Activated T-cell treated with anti-CD3 and anti-CD28 coated beads, Interleukin-2, amount 50 U/mL, for 72 hours (primary cell): ENCODE measurements around the gene PLCL2. TPM values are rescaled to one million over a fixed set of nuclear protein-coding genes. Genes with fewer than 3 reads are reported as not detected.
A peak's percentile ranks its signal among the peaks of the same experiment; 100 is the strongest.

ENCODE experiments used
- ATAC-seq, 2 donors: fragments of 150-1000 bp; cut with Tn5 transposase; replicated peaks in 1 of 2; 2 replicates each; pipeline ENCODE4 v1.10.0; 2021; ENCODE audit warnings: moderate library complexity in 2 of 2, mild to moderate bottlenecking in 1 of 2
- DNase-seq, 2 donors: peaks; one replicate each; pipeline ENCODE4 v3.0.0; 2021 to 2022; ENCODE audit warnings: mixed read lengths in 1 of 2
- H3K27ac Mint-ChIP-seq: one replicate; pipeline ENCODE4 v1.8.0; 2022; ENCODE audit warnings: mild to moderate bottlenecking, moderate library complexity, mixed read lengths
- H3K27me3 Mint-ChIP-seq: one replicate; pipeline ENCODE4 v1.8.0; 2022; ENCODE audit warnings: low read depth, mixed read lengths
- H3K36me3 Mint-ChIP-seq, 2 donors: one replicate each; pipeline ENCODE4 v1.8.0; 2022; ENCODE audit warnings: mixed read lengths in 2 of 2, mild to moderate bottlenecking in 1 of 2; ENCODE audit not compliant: insufficient read depth in 2 of 2
- H3K4me1 Mint-ChIP-seq: one replicate; pipeline ENCODE4 v1.8.0; 2022; ENCODE audit warnings: low read depth, mixed read lengths
- H3K4me3 Mint-ChIP-seq, 2 donors: one replicate each; pipeline ENCODE4 v1.8.0; 2022; ENCODE audit warnings: mild to moderate bottlenecking in 2 of 2, mixed read lengths in 2 of 2, moderate library complexity in 2 of 2
- H3K9me3 Mint-ChIP-seq, 2 donors: one replicate each; pipeline ENCODE4 v1.8.0; 2022; ENCODE audit warnings: mixed read lengths in 2 of 2
- total RNA-seq, 2 donors: library from RNA; stranded (reverse); gene quantifications; one replicate each; pipeline ENCODE4 v1.2.3, GENCODE V29; 2022

Gene PLCL2
- total RNA-seq, 2 donors from 2014 or later = 22.9 to 24.7 TPM

GRCh38 chr3:16904423-16905417, 20.0 kb downstream of the PLCL2 start:
- Mint-ChIP-seq H3K4me1 (peaks cover 89% of the 10 kb centered on the region), H3K27ac (peak overlapping the region; percentile 91), H3K4me3 (peak overlapping the region; percentile 62 to 80), H3K36me3 (peaks cover 1 to 5% of the 10 kb centered on the region in 2 donors), H3K27me3 (no peaks in the 10 kb centered on the region), H3K9me3 (peaks cover 1 to 2% of the 10 kb centered on the region in 2 donors)
- ATAC-seq (peak; percentile 75 to 79), DNase-seq (peak; percentile 50 to 52)

- no peak overlapping the region for H3K27ac Mint-ChIP-seq
- H3K9me3 Mint-ChIP-seq = peaks cover 1 to 2% of the 10 kb centered on the region in 2 donors
- H3K4me3 Mint-ChIP-seq = peak overlapping the region; percentile 51 to 57
Measured at GRCh38 chr3:16905704-16906103, 20.9 kb downstream of the PLCL2 start.

GRCh38 chr3:16906682-16907081, 21.9 kb downstream of the PLCL2 start:
- DNase-seq = no peak
- ATAC-seq = peak; percentile 27 to 43
- H3K9me3 Mint-ChIP-seq = peaks cover 1 to 2% of the 10 kb centered on the region in 2 donors
- peaks cover 82% of the 10 kb centered on the region for H3K4me1 Mint-ChIP-seq
- H3K4me3 Mint-ChIP-seq = peak overlapping the region; percentile 29 to 55
- H3K27ac Mint-ChIP-seq = no peak overlapping the region
- H3K27me3 Mint-ChIP-seq = no peaks in the 10 kb centered on the region
- H3K36me3 Mint-ChIP-seq = peaks cover 1 to 5% of the 10 kb centered on the region in 2 donors

More at GRCh38 chr3:16905704-16906103, 20.9 kb downstream of the PLCL2 start:
- Mint-ChIP-seq H3K4me1 (peaks cover 89% of the 10 kb centered on the region), H3K36me3 (peaks cover 1 to 5% of the 10 kb centered on the region in 2 donors), H3K27me3 (no peaks in the 10 kb centered on the region)
- ATAC-seq (no peak), DNase-seq (no peak)

- DNase-seq (peak in 1 of 2 donors; percentile 30), ATAC-seq (peak; percentile 69 to 71)
- Mint-ChIP-seq H3K36me3 (peaks cover 1 to 5% of the 10 kb centered on the region in 2 donors), H3K4me3 (peak overlapping the region; percentile 29 to 55), H3K27me3 (no peaks in the 10 kb centered on the region), H3K4me1 (peaks cover 81% of the 10 kb centered on the region), H3K9me3 (peaks cover 1 to 2% of the 10 kb centered on the region in 2 donors), H3K27ac (peak overlapping the region; percentile 49)
Measured at GRCh38 chr3:16907243-16907642, 22.5 kb downstream of the PLCL2 start.

GRCh38 chr3:16908016-16908807, 23.5 kb downstream of the PLCL2 start:
- Mint-ChIP-seq H3K9me3 (peaks cover 1 to 2% of the 10 kb centered on the region in 2 donors), H3K4me1 (peaks cover 81% of the 10 kb centered on the region), H3K27ac (no peak overlapping the region), H3K4me3 (no peak overlapping the region), H3K36me3 (peaks cover 1 to 5% of the 10 kb centered on the region in 2 donors), H3K27me3 (no peaks in the 10 kb centered on the region)
- no peak for DNase-seq
- ATAC-seq = no peak

- Mint-ChIP-seq H3K36me3 (peaks cover 1 to 5% of the 10 kb centered on the region in 2 donors), H3K9me3 (peaks cover 1 to 2% of the 10 kb centered on the region in 2 donors), H3K27me3 (no peaks in the 10 kb centered on the region), H3K4me3 (no peak overlapping the region), H3K4me1 (peaks cover 77% of the 10 kb centered on the region), H3K27ac (no peak overlapping the region)
- ATAC-seq (no peak), DNase-seq (no peak)
Measured at GRCh38 chr3:16908896-16909295, 24.1 kb downstream of the PLCL2 start.

GRCh38 chr3:16909802-16910201, 25.0 kb downstream of the PLCL2 start:
- peaks cover 0 to under 1% of the 10 kb centered on the region in 2 donors for H3K36me3 Mint-ChIP-seq
- H3K27ac Mint-ChIP-seq = no peak overlapping the region
- no peak for DNase-seq
- H3K27me3 Mint-ChIP-seq = no peaks in the 10 kb centered on the region
- peaks cover 76% of the 10 kb centered on the region for H3K4me1 Mint-ChIP-seq
- no peaks in the 10 kb centered on the region for H3K9me3 Mint-ChIP-seq
- no peak for ATAC-seq
- H3K4me3 Mint-ChIP-seq = no peak overlapping the region

- DNase-seq = no peak
- no peak overlapping the region for H3K27ac Mint-ChIP-seq
Measured at GRCh38 chr3:16910207-16910606, 25.5 kb downstream of the PLCL2 start.

GRCh38 chr3:16911916-16912315, 27.2 kb downstream of the PLCL2 start:
- H3K4me3 Mint-ChIP-seq = no peak overlapping the region
- no peak overlapping the region for H3K27ac Mint-ChIP-seq

More at GRCh38 chr3:16910207-16910606, 25.5 kb downstream of the PLCL2 start:
- Mint-ChIP-seq H3K9me3 (no peaks in the 10 kb centered on the region), H3K4me1 (peaks cover 74% of the 10 kb centered on the region), H3K27me3 (no peaks in the 10 kb centered on the region), H3K4me3 (no peak overlapping the region), H3K36me3 (no peaks in the 10 kb centered on the region)
- ATAC-seq = no peak

GRCh38 chr3:16912400-16913263, 27.9 kb downstream of the PLCL2 start:
- Mint-ChIP-seq H3K9me3 (no peaks in the 10 kb centered on the region), H3K27ac (peak overlapping the region; percentile 30), H3K36me3 (no peaks in the 10 kb centered on the region), H3K4me3 (peak overlapping the region; percentile 27 to 65), H3K27me3 (no peaks in the 10 kb centered on the region), H3K4me1 (peaks cover 80% of the 10 kb centered on the region)
- DNase-seq (no peak), ATAC-seq (peak; percentile 69)

More at GRCh38 chr3:16911916-16912315, 27.2 kb downstream of the PLCL2 start:
- no peak for DNase-seq
- no peaks in the 10 kb centered on the region for H3K36me3 Mint-ChIP-seq
- no peaks in the 10 kb centered on the region for H3K9me3 Mint-ChIP-seq
- H3K27me3 Mint-ChIP-seq = no peaks in the 10 kb centered on the region
- peaks cover 77% of the 10 kb centered on the region for H3K4me1 Mint-ChIP-seq
- no peak for ATAC-seq

GRCh38 chr3:16913264-16913580, 28.5 kb downstream of the PLCL2 start:
- DNase-seq (no peak), ATAC-seq (no peak)
- Mint-ChIP-seq H3K27ac (no peak overlapping the region), H3K9me3 (no peaks in the 10 kb centered on the region), H3K4me1 (peaks cover 81% of the 10 kb centered on the region), H3K36me3 (no peaks in the 10 kb centered on the region), H3K4me3 (peak overlapping the region; percentile 27 to 65), H3K27me3 (no peaks in the 10 kb centered on the region)

- peak; percentile 65 to 70 for ATAC-seq
- peak in 1 of 2 donors; percentile 30 for DNase-seq
- Mint-ChIP-seq H3K36me3 (no peaks in the 10 kb centered on the region), H3K4me1 (peaks cover 76% of the 10 kb centered on the region), H3K27ac (peak overlapping the region; percentile 83), H3K9me3 (no peaks in the 10 kb centered on the region), H3K4me3 (peak overlapping the region; percentile 61 to 70), H3K27me3 (no peaks in the 10 kb centered on the region)
Measured at GRCh38 chr3:16916840-16917239, 32.1 kb downstream of the PLCL2 start.
